GM21737 (cell line): Measurements from ENCODE around the gene NPIPB13.
"Not testable (repeated sequence)": the region's sequence is repeated elsewhere in the genome, so short reads cannot be mapped to it uniquely, and the experiment has no call there.

Source experiments
- ATAC-seq: cut with Tn5 transposase; IDR thresholded peaks from one replicate; pipeline ENCODE4 v1.9.1; 2021; ENCODE audit warnings: mild to moderate bottlenecking, moderate library complexity; ENCODE audit not compliant: unreplicated experiment

NPIPB13 gene

DNA sequence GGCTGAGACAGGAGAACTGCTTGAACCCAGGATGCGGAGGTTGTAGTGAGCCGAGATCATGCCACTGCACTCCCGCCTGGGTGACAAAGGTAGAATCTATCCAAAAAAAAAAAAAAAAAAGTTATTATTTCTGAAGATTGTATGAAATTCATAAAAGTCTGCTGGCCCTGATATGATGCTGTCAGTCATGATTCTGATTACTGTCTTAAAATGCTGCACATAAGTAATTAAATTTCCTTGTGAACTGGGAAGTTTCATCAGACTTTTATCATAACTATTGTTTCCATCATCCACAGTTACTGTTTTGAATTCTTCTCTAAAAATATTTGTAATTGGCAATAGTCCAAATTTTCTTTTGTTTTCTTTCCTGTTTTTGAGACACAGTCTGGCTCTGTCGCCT is at the start of gene NPIPB13:
Gene NPIPB13 (minus strand): TSS at position 101 of the 400 bp plus-strand sequence. CDS start 2,906 bp downstream, outside the sequence.
- ATAC-seq, result not testable (repeated sequence)

DNA sequence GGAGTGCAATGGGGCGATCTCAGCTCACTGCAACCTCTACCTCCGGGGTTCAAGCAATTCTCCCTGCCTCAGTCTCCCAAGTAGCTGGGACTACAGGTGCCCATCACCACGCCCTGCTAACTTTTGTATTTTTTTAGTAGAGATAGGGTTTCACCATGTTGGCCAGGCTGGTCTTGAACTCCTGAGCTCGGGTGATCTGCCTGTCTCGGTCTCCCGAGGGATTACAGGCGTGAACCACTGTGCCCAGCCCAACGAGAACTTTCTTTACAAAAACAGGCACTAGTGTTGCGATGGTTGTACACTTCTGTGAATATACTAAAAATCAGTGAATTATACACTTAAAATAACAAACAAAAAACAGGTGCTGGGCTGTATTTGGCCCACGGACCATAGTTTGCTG is 34.1 kb upstream of the NPIPB13 start:
- ATAC-seq, result not testable (repeated sequence)

DNA sequence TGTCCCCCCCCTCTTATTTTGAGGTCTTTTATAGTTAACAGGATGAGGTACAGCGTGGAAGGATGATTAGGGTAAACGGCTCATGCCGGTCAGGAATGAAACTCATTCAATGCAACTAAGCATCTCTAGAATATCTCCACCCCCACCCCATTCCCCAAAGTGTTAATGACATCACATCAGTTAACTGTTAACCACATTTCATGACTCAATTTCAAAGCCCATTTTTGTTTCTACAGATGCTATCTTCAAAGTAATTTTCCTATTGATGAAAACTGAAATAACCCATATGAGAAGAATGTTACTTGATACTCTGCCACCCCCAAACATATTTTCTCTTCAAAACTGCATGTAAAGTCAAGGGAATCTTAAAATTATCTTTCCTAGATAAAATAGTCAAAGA is 30.2 kb upstream of the NPIPB13 start:
- ATAC-seq, result not testable (repeated sequence)

DNA sequence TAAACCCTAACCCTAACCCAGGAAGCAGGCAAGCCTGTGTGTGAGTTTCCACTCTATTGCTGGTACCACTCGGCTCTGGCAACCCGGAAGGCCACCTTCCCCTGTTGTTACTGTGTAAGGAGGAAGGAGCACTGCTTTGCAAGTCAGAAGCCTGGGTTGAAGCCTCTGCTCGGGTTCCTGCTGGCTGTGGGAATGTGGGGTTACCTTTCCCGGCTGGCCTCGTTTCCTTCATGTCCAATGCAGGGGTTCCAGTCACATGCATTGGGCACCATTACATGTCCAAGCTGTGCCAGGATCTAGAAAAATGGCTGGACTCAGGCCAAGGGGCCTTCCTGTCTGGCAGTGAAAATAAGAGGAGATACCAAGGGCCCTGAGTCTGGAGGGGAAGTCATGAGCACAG is 31.2 kb downstream of the NPIPB13 start:
- ATAC-seq, result not testable (repeated sequence)

DNA sequence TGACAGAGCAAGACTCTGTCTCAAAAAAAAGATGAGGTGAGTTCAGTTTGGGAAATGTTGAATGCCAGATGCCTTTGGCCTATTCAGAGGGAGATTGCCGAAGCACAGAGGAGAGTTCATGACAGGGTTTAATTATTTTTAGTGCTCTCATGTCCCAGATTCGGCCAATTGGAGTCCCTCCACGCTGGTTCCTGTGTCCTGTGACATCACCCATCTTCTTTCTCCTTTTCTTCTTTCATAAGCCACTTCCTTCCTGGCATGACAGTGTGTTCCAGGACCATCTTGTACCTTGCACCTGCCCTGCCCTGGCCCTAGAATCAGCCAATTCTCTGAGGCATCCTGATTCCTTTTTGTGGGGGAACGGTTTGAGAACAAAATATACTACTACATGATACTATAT is 36.9 kb downstream of the NPIPB13 start:
- not testable (repeated sequence) for ATAC-seq

DNA sequence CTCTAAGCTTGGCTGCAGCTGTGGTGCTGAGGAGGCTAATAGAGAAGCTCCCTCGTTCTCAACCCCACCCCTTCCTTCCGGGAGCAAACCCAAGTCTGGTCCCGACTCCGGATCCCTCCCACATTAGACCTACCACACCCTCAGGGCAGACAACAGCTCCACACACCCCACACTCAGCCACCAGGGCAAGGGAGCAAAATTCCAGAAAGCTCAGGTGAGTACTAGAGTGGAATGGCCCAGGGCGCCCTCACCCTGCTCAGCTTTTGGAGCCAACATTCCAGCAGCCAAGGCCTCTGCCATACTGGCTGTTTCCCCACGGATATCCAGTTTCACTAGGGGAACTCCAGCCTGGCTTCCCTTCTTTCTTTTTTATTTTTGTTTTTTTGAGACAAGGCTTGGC is 39.2 kb downstream of the NPIPB13 start:
- not testable (repeated sequence) for ATAC-seq

DNA sequence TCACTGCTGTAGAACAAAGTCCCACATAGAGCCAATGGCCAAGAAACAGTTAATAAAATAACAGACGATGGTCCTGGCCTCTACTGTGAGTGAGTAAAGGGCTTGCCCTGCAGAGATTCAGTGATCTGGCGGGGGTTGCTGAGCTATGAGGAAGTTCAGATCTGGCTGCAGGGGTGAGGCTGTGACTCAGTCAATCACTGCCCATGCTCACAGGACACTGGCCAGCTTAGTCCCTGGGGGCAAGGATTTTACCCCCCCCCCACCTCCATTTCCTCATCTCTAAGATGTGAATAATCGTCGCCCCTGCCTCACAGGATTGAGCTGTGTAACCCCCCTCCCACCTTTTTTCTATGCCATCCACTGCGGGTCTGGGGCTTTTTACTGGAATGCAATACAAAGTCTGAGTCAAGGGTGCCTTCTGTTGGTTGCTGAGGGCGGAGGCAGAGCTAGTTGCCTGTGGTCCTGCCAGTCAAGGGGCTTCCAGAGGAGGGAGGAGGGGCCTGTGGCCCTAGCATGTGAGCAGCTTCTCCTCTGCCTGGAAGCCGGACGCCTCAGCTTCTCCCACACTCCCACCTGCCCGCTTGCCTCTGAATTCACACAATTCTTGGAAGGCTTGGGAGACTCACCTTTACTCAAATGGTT is 41.1 kb downstream of the NPIPB13 start:
- not testable (repeated sequence) for ATAC-seq

DNA sequence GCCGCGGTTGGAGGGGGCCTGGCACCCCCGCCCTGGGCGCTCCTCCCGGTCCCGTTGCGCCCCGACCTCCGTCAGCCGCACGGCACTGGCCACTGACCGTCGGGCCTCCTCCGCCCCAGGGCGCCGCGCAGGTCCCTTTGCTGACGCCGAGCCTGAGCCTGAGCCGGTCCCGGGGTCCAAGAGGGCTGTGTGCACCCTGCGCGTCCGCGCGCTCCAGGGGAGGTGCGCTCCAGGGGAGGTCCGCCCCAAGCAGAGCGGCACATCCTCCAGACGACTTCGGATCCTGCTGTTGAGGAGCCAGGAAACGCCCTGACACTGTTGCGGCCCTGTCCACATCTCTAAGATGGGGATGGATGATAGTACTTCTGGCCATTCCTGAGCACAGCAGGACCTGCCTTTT is 42.0 kb downstream of the NPIPB13 start:
- ATAC-seq, result not testable (repeated sequence)

DNA sequence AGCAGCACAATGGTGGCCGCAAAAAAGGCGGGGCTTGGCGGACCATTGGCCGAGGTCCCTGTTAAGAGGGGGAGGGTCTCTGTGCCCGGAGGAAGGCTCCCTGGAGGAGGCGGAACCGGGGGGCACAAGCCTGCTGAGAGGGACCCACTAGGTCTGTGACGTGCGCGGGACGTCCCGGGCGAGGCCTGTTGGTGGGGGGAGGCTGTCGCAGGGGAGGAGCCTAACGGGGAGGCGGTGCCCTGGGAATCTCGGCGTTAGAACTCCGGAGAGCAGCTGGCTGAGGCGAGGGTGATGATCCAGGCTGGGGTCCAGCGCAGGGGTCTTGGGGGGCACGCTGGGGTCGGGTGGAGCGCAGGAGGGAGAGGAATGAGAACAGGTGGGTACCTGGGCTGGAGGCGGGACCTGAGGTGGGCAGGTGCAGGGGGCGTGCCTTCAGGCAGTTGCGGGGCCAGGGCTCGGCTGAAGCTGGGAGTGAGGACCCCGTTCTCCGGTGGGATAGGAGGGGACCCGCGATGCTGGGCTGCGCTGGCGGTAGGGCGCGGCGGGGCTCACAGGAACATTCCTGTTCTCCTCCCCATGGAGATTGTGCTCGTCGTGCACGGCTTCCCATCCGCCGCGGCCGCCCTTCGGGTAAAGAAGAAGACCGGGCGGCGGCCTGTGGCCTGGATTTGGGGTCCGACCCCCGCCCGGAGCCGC is 42.6 kb downstream of the NPIPB13 start:
- ATAC-seq, result not testable (repeated sequence)

DNA sequence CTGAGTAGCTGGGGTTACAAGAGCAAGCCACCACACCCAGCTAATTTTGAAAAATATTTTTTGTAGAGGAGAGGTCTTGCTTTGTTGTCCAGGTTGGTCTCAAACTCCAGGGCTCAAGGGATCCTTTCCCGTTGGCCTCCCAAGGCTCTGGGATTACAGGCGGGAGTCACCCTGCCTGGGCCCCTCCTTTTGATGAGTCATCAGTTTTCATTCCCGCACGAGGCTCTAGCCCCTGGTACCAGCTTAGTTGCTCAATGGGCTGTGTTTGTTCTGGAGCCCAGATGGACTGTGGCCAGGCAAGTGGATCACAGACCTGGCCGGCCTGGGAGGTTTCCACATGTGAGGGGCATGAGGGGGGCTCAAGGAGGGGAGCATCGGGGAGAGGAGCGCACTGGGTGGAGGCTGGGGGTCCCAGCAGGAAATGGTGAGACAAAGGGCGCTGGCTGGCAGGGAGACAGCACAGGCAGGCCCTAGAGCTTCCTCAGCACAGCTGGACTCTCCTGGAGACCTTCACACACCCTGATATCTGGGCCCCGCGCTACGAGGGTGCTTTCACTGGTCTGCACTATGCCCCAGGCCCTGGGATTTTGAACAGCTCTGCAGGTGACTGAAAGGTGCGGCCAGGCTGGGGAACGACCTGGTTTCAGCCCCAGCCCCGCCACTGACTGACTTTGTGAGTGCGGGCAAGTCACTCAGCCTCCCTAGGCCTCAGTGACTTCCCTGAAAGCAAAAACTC is 48.5 kb downstream of the NPIPB13 start:
- ATAC-seq, result not testable (repeated sequence)

DNA sequence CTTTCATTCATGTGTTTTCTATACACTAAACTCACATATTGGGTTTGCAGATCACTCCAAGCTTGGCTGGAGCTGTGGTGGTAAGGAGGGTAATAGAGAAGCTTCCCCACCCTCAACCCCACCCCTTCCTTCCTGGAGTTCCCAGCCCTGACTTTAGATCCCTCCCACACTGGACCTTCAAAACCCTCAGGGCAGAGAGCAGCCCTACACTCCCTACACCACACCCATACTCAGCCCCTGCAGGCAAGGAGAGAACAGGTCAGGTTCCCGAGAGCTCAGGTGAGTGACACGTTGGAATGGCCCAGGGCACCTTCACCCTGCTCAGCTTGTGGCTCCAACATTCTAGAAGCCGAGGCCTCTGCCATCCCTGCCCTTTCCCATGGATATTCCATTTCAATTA is 49.2 kb downstream of the NPIPB13 start, which contains the start of gene SULT1A3:
Gene SULT1A3 (plus strand): TSS at position 207 of the 400 bp plus-strand sequence. CDS start 1,474 bp downstream, outside the sequence.
- not testable (repeated sequence) for ATAC-seq
